ENCODE results near the gene YIPF6. TPM values are rescaled to one million over a fixed set of nuclear protein-coding genes. Genes with fewer than 3 reads are reported as not detected.
A peak's percentile ranks its signal among the peaks of the same experiment; 100 is the strongest.
"Not testable (repeated sequence)": the region's sequence is repeated elsewhere in the genome, so short reads cannot be mapped to it uniquely, and the experiment has no call there.

The YIPF6 gene
- total and polyA plus RNA-seq, 9 of the 15 experiments (the other 6 are each of a cell fraction or from before 2014, with no cell fraction given) = 7.7 to 44.2 (median 22.4) TPM

DNA sequence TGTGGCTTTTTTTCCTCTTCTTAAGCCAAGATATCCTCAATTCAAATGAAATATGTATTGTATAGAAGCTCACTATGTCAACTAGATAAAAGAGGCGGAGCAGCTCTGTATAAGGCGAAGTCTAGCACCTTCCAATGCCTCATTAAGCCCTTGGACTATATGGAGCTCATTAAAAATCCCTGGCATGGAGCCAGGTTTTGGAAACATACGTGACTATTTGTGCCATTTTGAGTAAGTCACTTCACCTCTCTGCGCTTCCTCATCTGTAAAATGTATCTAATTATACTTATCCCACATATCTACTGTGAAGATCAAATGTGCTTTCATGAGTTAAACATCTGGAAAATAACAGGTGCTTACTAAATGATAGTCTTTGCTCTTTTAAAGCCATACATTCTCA, 57.2 kb downstream of the YIPF6 start:
- BruUV-seq (replicated peaks) = no TSS peak
- Histone ChIP-seq H3K27ac (ENCODE audit: extremely low read depth, low read depth, low read length) (no peak overlapping the region), H4K20me1 (replicated peaks; ENCODE audit: control insufficient read depth, insufficient read depth, low read length) (no peaks in the 10 kb centered on the region), H3K27me3 (ENCODE audit: control insufficient read depth in 2 of 2, insufficient read depth in 2 of 2, low read length in 2 of 2) (no peaks in the 10 kb centered on the region), H3K79me2 (ENCODE audit: control insufficient read depth, insufficient read depth, low read length) (no peaks in the 10 kb centered on the region), H3K9me3 (replicated peaks; ENCODE audit: control insufficient read depth, insufficient read depth, low read depth, low read length) (no peaks in the 10 kb centered on the region), H3K4me3 (no peak overlapping the region), H3K9ac (ENCODE audit: insufficient read depth in 1 of 2, low read depth in 2 of 2, low read length in 2 of 2) (no peak overlapping the region), H3K36me3 (ENCODE audit: control insufficient read depth, insufficient read depth, low read length) (no peaks in the 10 kb centered on the region), H3K4me1 (replicated peaks in 1 of 2; ENCODE audit: control insufficient read depth in 2 of 2, insufficient read depth in 2 of 2, low read length in 2 of 2) (no peaks in the 10 kb centered on the region), H2AFZ (ENCODE audit: low read depth, low read length) (no peak overlapping the region), H3K4me2 (ENCODE audit: insufficient read depth, low read length) (no peak overlapping the region), H3K9me1 (ENCODE audit: control insufficient read depth, insufficient read depth, low read length) (no peaks in the 10 kb centered on the region)
- ATAC-seq (no peak), FAIRE-seq (no peak), DNase-seq (ENCODE audit: extremely low read depth in 1 of 4, low spot score in 3 of 4) (no peak)
- 41% methylated on average over 4 of the region's 4 CpGs for WGBS (ENCODE audit: insufficient coverage, low coverage, missing lambda C conversion rate)
- ChIA-PET CTCF (ENCODE audit: low intra/inter-chr PET ratio) (no interaction called here), POLR2A (no interaction called here)
- TF ChIP-seq CSDE1 (IDR thresholded peaks at IDR 0.05) (no peak), ZNF785 (CRISPR knock-in tag; IDR thresholded peaks at IDR 0.05) (no peak), NFIC (IDR thresholded peaks at IDR 0.05) (peak; percentile 92), SOX6 (IDR thresholded peaks at IDR 0.05) (no peak), NFIX (CRISPR knock-in tag; IDR thresholded peaks at IDR 0.05; ENCODE audit: low read depth) (peak; percentile 73), HDAC3 (IDR thresholded peaks at IDR 0.05; ENCODE audit: borderline replicate concordance, partially characterized antibody) (no peak), MAFK (IDR thresholded peaks at IDR 0.05; ENCODE audit: low read length) (no peak), ZNF507 (tag; conservative IDR thresholded peaks at IDR 0.05) (no peak)
- intact Hi-C loops (cut with micrococcal nuclease) (no loop called here), in situ Hi-C loops (cut with MboI) (no loop called here)

DNA sequence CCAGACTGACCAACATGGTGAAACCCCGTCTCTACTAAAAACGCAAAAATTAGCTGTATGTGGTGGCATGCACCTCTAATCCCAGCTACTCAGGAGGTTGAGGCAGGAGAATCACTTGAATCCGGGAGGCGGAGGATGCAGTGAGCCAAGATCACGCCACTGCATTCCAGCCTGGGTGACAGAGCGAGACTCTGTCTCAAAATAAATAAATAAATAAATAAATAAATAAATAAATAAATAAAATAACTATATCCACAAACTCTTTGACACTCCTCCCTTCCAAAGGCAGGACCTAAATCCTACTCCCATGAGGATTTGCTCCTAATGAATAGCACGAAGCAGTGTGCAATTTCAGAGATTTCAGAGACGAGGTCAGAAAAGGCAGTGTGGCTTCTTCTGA, 58.3 kb downstream of the YIPF6 start:
- H3K9ac ChIP-seq (ENCODE audit: insufficient read depth in 1 of 2, low read depth in 2 of 2, low read length in 2 of 2); H3K9me1 ChIP-seq (ENCODE audit: control insufficient read depth, insufficient read depth, low read length); in situ Hi-C loops (cut with MboI); FAIRE-seq; H2AFZ ChIP-seq (ENCODE audit: low read depth, low read length); DNase-seq (ENCODE audit: extremely low read depth in 1 of 4, low spot score in 3 of 4); intact Hi-C loops (cut with micrococcal nuclease); CTCF ChIA-PET (ENCODE audit: low intra/inter-chr PET ratio); H3K9me3 ChIP-seq (replicated peaks; ENCODE audit: control insufficient read depth, insufficient read depth, low read depth, low read length); BruUV-seq (replicated peaks); H3K27ac ChIP-seq (ENCODE audit: extremely low read depth, low read depth, low read length); H3K27me3 ChIP-seq (ENCODE audit: control insufficient read depth in 2 of 2, insufficient read depth in 2 of 2, low read length in 2 of 2); H4K20me1 ChIP-seq (replicated peaks; ENCODE audit: control insufficient read depth, insufficient read depth, low read length); H3K79me2 ChIP-seq (ENCODE audit: control insufficient read depth, insufficient read depth, low read length); H3K36me3 ChIP-seq (ENCODE audit: control insufficient read depth, insufficient read depth, low read length); ATAC-seq; H3K4me3 ChIP-seq; H3K4me2 ChIP-seq (ENCODE audit: insufficient read depth, low read length); H3K4me1 ChIP-seq (replicated peaks in 1 of 2; ENCODE audit: control insufficient read depth in 2 of 2, insufficient read depth in 2 of 2, low read length in 2 of 2): not testable (repeated sequence)
- POLR2A ChIA-PET = interaction anchor here (0.7 kb wide), 1 partner anchor 17 kb away, joined by 3 read pairs; no protein-coding TSS in a partner anchor
- WGBS (ENCODE audit: insufficient coverage, low coverage, missing lambda C conversion rate) = 34% methylated on average over 4 of the region's 8 CpGs

Measured in K562 (cell line).